GM19351 (cell line): ENCODE data around the gene AGAP5.
"Not testable (repeated sequence)": the region's sequence is repeated elsewhere in the genome, so short reads cannot be mapped to it uniquely, and the experiment has no call there.

Experiments
- ATAC-seq: cut with Tn5 transposase; IDR thresholded peaks from one replicate; pipeline ENCODE4 v1.9.1; 2021; ENCODE audit warnings: mild to moderate bottlenecking, moderate library complexity; ENCODE audit not compliant: unreplicated experiment

Gene AGAP5

GRCh38 chr10:73715179-73716156 lies 17.6 kb upstream of the AGAP5 start:
- ATAC-seq, result not testable (repeated sequence)

GRCh38 chr10:73714483-73714882 lies 16.6 kb upstream of the AGAP5 start:
- not testable (repeated sequence) for ATAC-seq

GRCh38 chr10:73713912-73714311 lies 16.0 kb upstream of the AGAP5 start:
- not testable (repeated sequence) for ATAC-seq

- not testable (repeated sequence) for ATAC-seq
Observed at GRCh38 chr10:73711683-73712082, 13.8 kb upstream of the AGAP5 start.

- not testable (repeated sequence) for ATAC-seq
Observed at GRCh38 chr10:73708122-73708521, 10.2 kb upstream of the AGAP5 start.

- ATAC-seq, result not testable (repeated sequence)
Observed at GRCh38 chr10:73707628-73708027, 9.7 kb upstream of the AGAP5 start.

GRCh38 chr10:73706488-73706887 lies 8.6 kb upstream of the AGAP5 start:
- ATAC-seq, result not testable (repeated sequence)

- ATAC-seq, result not testable (repeated sequence)
Observed at GRCh38 chr10:73705506-73706072, 7.7 kb upstream of the AGAP5 start.

- not testable (repeated sequence) for ATAC-seq
Observed at GRCh38 chr10:73703924-73704323, 6.0 kb upstream of the AGAP5 start.

GRCh38 chr10:73698819-73699218 lies 910 bp upstream of the AGAP5 start:
- ATAC-seq, result not testable (repeated sequence)

- ATAC-seq, result not testable (repeated sequence)
Observed at GRCh38 chr10:73695302-73695701, 2.6 kb downstream of the AGAP5 start.

GRCh38 chr10:73690755-73691154 lies 7.2 kb downstream of the AGAP5 start:
- not testable (repeated sequence) for ATAC-seq

- ATAC-seq, result not testable (repeated sequence)
Observed at GRCh38 chr10:73689596-73689995, 8.3 kb downstream of the AGAP5 start.

- ATAC-seq, result not testable (repeated sequence)
Observed at GRCh38 chr10:73687641-73688040, 10.3 kb downstream of the AGAP5 start.

GRCh38 chr10:73674546-73674945 lies 23.4 kb downstream of the AGAP5 start:
- not testable (repeated sequence) for ATAC-seq

GRCh38 chr10:73668378-73668777 lies 29.5 kb downstream of the AGAP5 start:
- ATAC-seq, result not testable (repeated sequence)

GRCh38 chr10:73666153-73666809 lies 31.6 kb downstream of the AGAP5 start:
- not testable (repeated sequence) for ATAC-seq

GRCh38 chr10:73665581-73665980 lies 32.3 kb downstream of the AGAP5 start:
- ATAC-seq, result not testable (repeated sequence)

- ATAC-seq, result not testable (repeated sequence)
Observed at GRCh38 chr10:73664156-73665040, 33.5 kb downstream of the AGAP5 start.

GRCh38 chr10:73663621-73664020 lies 34.3 kb downstream of the AGAP5 start:
- ATAC-seq, result not testable (repeated sequence)
